ENCODE measurements around the gene AKR7A3. TPM values are rescaled to one million over a fixed set of nuclear protein-coding genes. Genes with fewer than 3 reads are reported as not detected.

Gene AKR7A3
- 0.11 and 0.79 TPM in 2 replicates for total RNA-seq

GRCh38 chr1:19288324-19289241 lies at the start of gene AKR7A3:
TSS of gene AKR7A3 (minus strand) at chr1:19288770. CDS start at chr1:19288709, 61 bp downstream.

DNA sequence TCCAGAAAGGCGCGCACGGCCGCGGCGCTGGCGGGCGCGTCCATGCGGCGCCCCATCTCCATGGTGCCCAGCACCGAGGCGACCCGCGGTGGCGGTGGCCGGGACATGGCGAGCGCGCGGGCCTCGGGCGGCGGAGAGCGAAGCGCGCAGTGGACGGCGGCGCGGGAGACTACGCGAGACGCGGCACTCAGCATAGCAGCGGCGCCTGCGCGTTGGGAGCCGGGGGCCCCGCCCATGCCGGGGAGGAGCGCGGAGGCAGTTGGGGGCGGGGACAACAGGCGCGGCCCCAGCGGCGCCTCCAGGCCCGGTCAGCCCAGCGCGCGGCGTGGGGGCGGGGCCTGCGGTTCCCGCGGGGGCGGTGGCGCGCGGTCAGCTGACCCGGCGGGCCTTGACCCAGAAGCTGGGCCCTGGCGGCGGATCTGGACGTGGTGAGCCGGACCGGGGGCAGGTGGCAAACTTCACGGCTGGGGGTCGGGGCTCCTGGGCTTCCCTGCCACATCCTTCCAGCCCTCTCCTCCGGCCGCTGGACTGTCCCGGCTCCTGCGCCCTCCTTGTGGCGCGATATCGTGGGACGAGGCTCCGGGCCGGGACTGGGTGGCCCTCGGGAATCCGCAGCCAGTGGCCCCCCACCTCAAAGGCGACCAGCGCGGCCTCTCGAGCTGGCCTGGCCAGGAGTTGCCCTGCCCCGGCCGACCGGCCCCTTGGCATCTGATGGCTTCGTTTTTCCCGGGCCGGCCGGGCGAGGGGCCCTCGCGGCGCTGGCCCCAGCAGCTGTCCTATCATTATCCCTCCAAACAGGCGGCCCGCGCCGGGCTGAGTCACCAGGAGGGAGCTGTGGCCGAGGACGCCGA lies 23.6 kb upstream of the AKR7A3 start, which contains the start of the genes AKR7A2 and SLC66A1:
AKR7A2 (minus strand) TSS at position 214 of the 851 bp plus-strand sequence; CDS start at position 194, 20 bp downstream.
SLC66A1 (plus strand) TSS at position 396 of the 851 bp plus-strand sequence. CDS start 5,352 bp downstream, outside the sequence.

DNA sequence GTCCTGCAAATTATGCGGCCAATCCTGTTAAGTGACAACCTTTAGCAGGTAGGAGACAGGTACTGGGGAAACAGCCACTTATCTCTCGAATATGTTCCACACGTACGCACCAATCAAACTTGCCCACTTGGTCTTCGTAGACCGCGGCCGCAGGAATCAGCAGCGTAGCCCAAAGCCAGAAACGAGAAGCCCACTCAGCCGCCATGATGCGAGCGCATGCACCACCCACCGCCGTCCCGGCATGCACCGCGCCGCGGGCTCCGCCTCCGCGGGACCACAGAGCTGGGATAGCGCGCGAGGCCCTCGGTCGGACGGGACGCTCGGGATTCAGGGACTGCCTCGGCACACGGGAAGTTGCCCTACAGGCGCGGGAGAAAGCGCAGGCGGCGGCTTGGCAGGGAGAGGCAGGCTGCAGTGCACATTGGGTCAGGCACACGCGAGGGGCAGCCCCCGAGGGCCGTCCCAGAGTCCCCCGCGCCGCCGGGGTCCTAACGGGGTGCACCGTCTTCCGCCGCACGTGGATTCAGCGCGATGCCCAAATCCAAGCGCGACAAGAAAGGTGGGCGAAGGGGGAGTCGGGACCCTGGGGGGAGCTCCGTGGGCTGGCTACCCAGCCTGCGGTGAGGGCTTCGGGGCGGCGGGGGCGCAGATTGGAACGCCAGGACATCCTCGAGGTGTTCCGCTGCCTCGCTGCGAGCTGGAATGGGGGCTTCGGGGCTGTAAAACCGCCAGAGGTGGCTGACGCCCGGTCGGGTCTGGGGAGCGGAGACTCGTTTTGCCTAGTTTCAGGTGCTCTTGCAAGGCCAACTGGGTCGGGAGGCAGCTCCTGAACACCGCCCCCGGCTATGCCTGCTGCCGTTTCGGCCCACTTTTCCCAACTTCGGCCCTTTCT lies 37.0 kb downstream of the AKR7A3 start, which contains the start of the genes EMC1 and MRTO4:
EMC1 (minus strand) TSS at position 220 of the 892 bp plus-strand sequence; CDS start at position 205, 15 bp downstream.
MRTO4 (plus strand) TSS at position 501 of the 892 bp plus-strand sequence; CDS start at position 532, 31 bp downstream.

Small RNAs within 50 kb of the gene (small RNA-seq; reads per million reads assigned to genes)
- not detected for gene RNU6-1099P

Other genes with a start within 250 kb of the AKR7A3 start
- 116 and 131 TPM in 2 replicates for gene UBR4, start 78.5 kb downstream of the AKR7A3 start, total RNA-seq
- gene EMC1, start 37.2 kb downstream of the AKR7A3 start, total RNA-seq: 42.0 and 81.1 TPM in 2 replicates
- 13.3 and 17.2 TPM in 2 replicates for gene MRTO4, start 37.0 kb downstream of the AKR7A3 start, total RNA-seq
- 55.0 and 72.8 TPM in 2 replicates for gene AKR7A2, start 23.4 kb upstream of the AKR7A3 start, total RNA-seq
- gene SLC66A1, start 23.6 kb upstream of the AKR7A3 start, total RNA-seq: 24.7 and 24.8 TPM in 2 replicates
- gene CAPZB, start 196.8 kb upstream of the AKR7A3 start, total RNA-seq: 95.8 and 153 TPM in 2 replicates